Measurements from ENCODE around the gene MRPL10. TPM values are rescaled to one million over a fixed set of nuclear protein-coding genes. Genes with fewer than 3 reads are reported as not detected.

MRPL10 gene
- total and polyA plus RNA-seq, 2 donors from 2014 or later = 38.3 to 52.2 TPM

DNA sequence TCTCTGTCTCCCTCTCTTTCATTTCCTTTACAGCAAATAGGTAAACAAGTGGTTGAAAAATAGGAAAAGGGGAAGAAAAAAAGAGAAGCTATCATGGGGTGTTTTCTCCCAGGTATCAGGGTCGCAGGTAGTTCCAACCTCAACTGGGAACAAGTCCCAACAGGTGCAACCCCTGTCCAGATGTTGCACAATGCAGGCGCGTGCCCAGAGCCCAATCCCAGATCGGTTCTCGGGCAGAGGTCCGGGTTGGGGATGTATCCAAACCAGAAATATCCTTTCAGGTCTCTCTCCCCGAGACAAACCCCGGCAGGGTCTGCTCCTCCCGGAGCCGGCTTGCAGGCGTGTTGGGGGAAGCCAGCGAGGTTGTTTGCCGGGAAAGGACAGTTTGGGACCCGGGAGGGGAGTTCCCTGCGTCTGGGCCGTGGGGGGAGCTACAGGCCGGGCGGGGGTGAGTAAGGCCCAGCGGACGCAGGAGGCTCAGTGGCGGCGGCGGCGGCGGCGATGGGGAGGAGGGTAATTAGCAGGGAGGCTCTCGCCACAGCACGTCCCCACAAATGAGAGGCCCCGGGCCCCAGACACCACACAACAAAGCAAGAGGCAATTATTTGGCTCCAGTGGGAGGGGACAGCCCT, 40.8 kb upstream of the MRPL10 start:
- FAIRE-seq (no peak), DNase-seq (no peak)
- intact Hi-C loops (cut with DNase I) = no loop called here
- Histone ChIP-seq H3K9me3 (ENCODE audit: control insufficient read depth in 2 of 3, insufficient read depth in 1 of 3, low read length in 3 of 3) (no peaks in the 10 kb centered on the region), H3K4me3 (ENCODE audit: low read length in 3 of 3) (no peak overlapping the region), H3K27ac (ENCODE audit: low read depth in 2 of 2, low read length in 2 of 2) (no peak overlapping the region), H3K27me3 (ENCODE audit: control insufficient read depth, insufficient read depth, low read length) (peaks cover 2% of the 10 kb centered on the region), H3K4me1 (ENCODE audit: control insufficient read depth in 2 of 3, insufficient read depth in 2 of 3, low read depth in 1 of 3, low read length in 3 of 3) (no peaks in the 10 kb centered on the region), H3K9ac (ENCODE audit: low read length in 3 of 3) (no peak overlapping the region), H3K36me3 (ENCODE audit: control insufficient read depth in 2 of 3, insufficient read depth in 3 of 3, low read length in 3 of 3) (no peaks in the 10 kb centered on the region)
- TF ChIP-seq, protein P1, sequence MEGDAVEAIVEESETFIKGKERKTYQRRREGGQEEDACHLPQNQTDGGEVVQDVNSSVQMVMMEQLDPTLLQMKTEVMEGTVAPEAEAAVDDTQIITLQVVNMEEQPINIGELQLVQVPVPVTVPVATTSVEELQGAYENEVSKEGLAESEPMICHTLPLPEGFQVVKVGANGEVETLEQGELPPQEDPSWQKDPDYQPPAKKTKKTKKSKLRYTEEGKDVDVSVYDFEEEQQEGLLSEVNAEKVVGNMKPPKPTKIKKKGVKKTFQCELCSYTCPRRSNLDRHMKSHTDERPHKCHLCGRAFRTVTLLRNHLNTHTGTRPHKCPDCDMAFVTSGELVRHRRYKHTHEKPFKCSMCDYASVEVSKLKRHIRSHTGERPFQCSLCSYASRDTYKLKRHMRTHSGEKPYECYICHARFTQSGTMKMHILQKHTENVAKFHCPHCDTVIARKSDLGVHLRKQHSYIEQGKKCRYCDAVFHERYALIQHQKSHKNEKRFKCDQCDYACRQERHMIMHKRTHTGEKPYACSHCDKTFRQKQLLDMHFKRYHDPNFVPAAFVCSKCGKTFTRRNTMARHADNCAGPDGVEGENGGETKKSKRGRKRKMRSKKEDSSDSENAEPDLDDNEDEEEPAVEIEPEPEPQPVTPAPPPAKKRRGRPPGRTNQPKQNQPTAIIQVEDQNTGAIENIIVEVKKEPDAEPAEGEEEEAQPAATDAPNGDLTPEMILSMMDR (IDR thresholded peaks at IDR 0.05; ENCODE audit: borderline replicate concordance, extremely low read depth, insufficient read depth) = no peak

DNA sequence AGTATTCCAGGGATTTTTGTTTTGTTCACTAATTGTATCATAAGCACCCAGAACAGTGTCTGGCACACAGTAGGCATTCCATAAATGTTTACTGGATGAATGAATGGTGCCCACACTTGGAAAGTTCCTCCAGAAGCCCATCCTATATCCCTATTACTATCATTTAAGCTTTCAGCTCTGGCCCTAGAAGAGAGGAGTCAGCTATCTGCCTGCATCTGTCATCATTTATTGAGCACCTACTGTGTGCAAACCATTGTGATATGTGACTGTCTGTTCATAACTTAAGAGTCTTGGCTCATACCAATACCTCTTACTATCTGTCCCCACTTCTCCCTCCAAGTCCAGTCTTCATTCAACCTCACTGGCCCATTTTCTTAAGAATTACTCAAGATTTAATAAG, 39.7 kb upstream of the MRPL10 start:
- FAIRE-seq = no peak
- no peaks in the 10 kb centered on the region for H3K36me3 ChIP-seq (ENCODE audit: control insufficient read depth in 2 of 3, insufficient read depth in 3 of 3, low read length in 3 of 3)
- TF ChIP-seq, protein P1 (IDR thresholded peaks at IDR 0.05; ENCODE audit: borderline replicate concordance, extremely low read depth, insufficient read depth) = no peak
- H3K4me3 ChIP-seq (ENCODE audit: low read length in 3 of 3) = no peak overlapping the region
- peaks cover 2% of the 10 kb centered on the region for H3K27me3 ChIP-seq (ENCODE audit: control insufficient read depth, insufficient read depth, low read length)
- DNase-seq = no peak
- H3K4me1 ChIP-seq (ENCODE audit: control insufficient read depth in 2 of 3, insufficient read depth in 2 of 3, low read depth in 1 of 3, low read length in 3 of 3) = no peaks in the 10 kb centered on the region
- intact Hi-C loops (cut with DNase I) = no loop called here
- H3K27ac ChIP-seq (ENCODE audit: low read depth in 2 of 2, low read length in 2 of 2) = no peak overlapping the region
- H3K9ac ChIP-seq (ENCODE audit: low read length in 3 of 3) = no peak overlapping the region
- H3K9me3 ChIP-seq (ENCODE audit: control insufficient read depth in 2 of 3, insufficient read depth in 1 of 3, low read length in 3 of 3) = no peaks in the 10 kb centered on the region

DNA sequence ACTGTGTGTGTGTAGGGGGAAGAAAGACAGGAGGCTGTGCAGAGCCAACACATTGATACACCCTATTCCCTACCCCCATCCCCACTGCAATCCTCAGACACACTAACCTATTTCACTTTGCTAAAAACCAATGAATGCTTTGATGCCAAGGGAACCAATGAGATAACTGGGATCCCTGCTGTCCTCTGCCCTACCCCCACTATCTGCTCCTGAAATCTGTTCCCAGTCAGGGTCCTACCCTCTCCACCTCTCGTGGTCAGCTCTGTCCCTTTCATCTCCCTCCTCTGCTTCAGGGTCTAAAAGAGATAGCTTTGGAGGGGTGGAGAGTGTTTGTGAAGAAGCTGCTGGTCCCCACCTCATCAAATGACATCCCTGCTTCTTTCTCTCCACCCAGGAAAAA, 38.7 kb upstream of the MRPL10 start:
- Histone ChIP-seq H3K27ac (ENCODE audit: low read depth in 2 of 2, low read length in 2 of 2) (no peak overlapping the region), H3K36me3 (ENCODE audit: control insufficient read depth in 2 of 3, insufficient read depth in 3 of 3, low read length in 3 of 3) (no peaks in the 10 kb centered on the region), H3K9me3 (ENCODE audit: control insufficient read depth in 2 of 3, insufficient read depth in 1 of 3, low read length in 3 of 3) (no peaks in the 10 kb centered on the region), H3K9ac (ENCODE audit: low read length in 3 of 3) (no peak overlapping the region), H3K27me3 (ENCODE audit: control insufficient read depth, insufficient read depth, low read length) (peaks cover 2% of the 10 kb centered on the region), H3K4me3 (ENCODE audit: low read length in 3 of 3) (no peak overlapping the region), H3K4me1 (ENCODE audit: control insufficient read depth in 2 of 3, insufficient read depth in 2 of 3, low read depth in 1 of 3, low read length in 3 of 3) (no peaks in the 10 kb centered on the region)
- TF ChIP-seq, protein P1 (IDR thresholded peaks at IDR 0.05; ENCODE audit: borderline replicate concordance, extremely low read depth, insufficient read depth) = no peak
- DNase-seq (no peak), FAIRE-seq (no peak)
- intact Hi-C loops (cut with DNase I) = no loop called here

DNA sequence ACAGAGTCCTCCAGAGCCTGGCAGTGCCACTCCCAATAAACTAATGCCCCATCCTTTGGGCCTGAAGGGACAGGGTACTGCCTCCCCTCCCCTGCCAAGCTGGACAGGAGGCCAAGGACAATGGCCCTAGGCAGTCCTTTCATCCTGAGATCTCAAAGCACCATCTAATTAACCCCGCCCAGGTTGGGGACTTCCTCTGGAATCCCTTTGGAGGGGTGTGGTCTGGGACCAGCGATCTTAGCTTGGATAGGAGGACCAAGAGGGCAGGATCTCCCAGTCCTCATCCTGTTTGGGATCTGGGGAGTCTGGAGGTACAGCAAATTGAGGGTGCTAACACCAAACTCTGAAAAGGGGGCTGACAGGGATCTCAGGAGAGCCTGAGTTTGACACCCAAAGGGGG, 37.8 kb upstream of the MRPL10 start:
- FAIRE-seq (no peak), DNase-seq (no peak)
- Histone ChIP-seq H3K27me3 (ENCODE audit: control insufficient read depth, insufficient read depth, low read length) (peaks cover 2% of the 10 kb centered on the region), H3K4me1 (ENCODE audit: control insufficient read depth in 2 of 3, insufficient read depth in 2 of 3, low read depth in 1 of 3, low read length in 3 of 3) (peaks cover 0 to 3% (median 0%) of the 10 kb centered on the region in 3 donors), H3K9ac (ENCODE audit: low read length in 3 of 3) (no peak overlapping the region), H3K27ac (ENCODE audit: low read depth in 2 of 2, low read length in 2 of 2) (no peak overlapping the region), H3K36me3 (ENCODE audit: control insufficient read depth in 2 of 3, insufficient read depth in 3 of 3, low read length in 3 of 3) (no peaks in the 10 kb centered on the region), H3K4me3 (ENCODE audit: low read length in 3 of 3) (no peak overlapping the region), H3K9me3 (ENCODE audit: control insufficient read depth in 2 of 3, insufficient read depth in 1 of 3, low read length in 3 of 3) (no peaks in the 10 kb centered on the region)
- intact Hi-C loops (cut with DNase I) = no loop called here
- TF ChIP-seq, protein P1 (IDR thresholded peaks at IDR 0.05; ENCODE audit: borderline replicate concordance, extremely low read depth, insufficient read depth) = no peak
